Sigmoid colon (tissue), 4 donors: ENCODE data around the gene PCSK7.

Experiments
- POLR2AphosphoS5 ChIP-seq, 4 donors: sonication (generic); formaldehyde crosslinking; IDR thresholded peaks; one replicate each; pipeline ENCODE4 v1.6.1; 2017; ENCODE audit warnings: antibody characterized with exemption in 4 of 4
- TF ChIP-seq, protein P1 (sequence below), 4 experiments: fragments of 450-650 bp in 3 of 4; fragments of 200-600 bp in 1 of 4; IDR thresholded peaks; one replicate each; pipeline ENCODE4 v1.5.1; 2016 to 2019; ENCODE audit warnings: antibody characterized with exemption in 4 of 4, mild to moderate bottlenecking in 3 of 4, moderate library complexity in 2 of 4

DNA sequence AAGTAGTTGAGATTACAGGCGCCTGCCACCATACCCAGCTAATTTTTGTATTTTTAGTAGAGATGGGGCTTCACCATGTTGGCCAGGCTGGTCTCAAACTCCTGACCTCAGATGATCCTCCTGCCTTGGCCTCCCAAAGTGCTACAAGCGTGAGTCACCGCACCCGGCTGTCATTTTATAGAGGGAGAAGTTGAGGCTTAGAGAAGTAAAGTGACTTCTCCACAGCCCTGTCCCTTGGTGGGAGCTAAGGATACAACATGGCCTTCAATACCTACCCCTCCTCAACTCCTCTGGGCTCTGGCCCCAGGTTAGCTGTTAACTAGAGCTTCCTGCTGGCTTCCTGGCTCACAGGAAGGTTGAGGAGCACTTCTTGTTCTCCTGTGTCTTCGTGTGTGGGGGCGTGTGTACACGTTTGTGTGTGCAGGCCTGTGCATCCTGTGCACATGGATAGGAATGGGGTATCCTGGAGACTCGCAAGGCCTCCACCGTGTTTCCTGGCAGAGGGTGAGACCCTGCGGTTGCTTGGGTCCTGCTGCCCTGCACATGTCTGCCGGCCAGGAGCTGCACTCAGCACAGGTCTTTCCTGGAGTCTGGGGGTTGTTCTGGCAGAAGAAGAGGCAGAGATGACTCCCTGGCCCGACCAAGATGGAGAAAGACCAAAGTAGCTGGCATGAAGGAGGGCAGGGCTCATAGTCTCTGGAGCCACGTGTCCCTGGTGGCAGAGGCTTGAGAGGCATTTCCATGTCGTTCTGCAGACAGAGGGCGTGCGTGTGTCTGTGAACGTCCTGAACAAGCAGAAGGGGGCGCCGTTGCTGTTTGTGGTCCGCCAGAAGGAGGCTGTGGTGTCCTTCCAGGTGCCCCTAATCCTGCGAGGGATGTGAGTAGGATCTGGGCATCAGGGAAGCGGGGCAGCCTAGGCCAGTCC is 51.0 kb downstream of the PCSK7 start:
- TF ChIP-seq, protein P1, sequence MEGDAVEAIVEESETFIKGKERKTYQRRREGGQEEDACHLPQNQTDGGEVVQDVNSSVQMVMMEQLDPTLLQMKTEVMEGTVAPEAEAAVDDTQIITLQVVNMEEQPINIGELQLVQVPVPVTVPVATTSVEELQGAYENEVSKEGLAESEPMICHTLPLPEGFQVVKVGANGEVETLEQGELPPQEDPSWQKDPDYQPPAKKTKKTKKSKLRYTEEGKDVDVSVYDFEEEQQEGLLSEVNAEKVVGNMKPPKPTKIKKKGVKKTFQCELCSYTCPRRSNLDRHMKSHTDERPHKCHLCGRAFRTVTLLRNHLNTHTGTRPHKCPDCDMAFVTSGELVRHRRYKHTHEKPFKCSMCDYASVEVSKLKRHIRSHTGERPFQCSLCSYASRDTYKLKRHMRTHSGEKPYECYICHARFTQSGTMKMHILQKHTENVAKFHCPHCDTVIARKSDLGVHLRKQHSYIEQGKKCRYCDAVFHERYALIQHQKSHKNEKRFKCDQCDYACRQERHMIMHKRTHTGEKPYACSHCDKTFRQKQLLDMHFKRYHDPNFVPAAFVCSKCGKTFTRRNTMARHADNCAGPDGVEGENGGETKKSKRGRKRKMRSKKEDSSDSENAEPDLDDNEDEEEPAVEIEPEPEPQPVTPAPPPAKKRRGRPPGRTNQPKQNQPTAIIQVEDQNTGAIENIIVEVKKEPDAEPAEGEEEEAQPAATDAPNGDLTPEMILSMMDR (IDR thresholded peaks at IDR 0.05), result peak; percentile 79 to 95 (median 86)
- TF ChIP-seq POLR2AphosphoS5 (IDR thresholded peaks at IDR 0.05), result peak in 3 of 4 donors; percentile 44 to 57 (median 52)
